ENCODE measurements around the gene CMIP.

GRCh38 chr16:81569361-81570034 is 124.9 kb downstream of the CMIP start:
- TF ChIP-seq ETV6 (CRISPR knock-in tag; IDR thresholded peaks at IDR 0.05) = no peak
- no peak for TF ChIP-seq ZNF281 (CRISPR knock-in tag; IDR thresholded peaks at IDR 0.05)
- TF ChIP-seq CTCF (IDR thresholded peaks at IDR 0.05) = no peak
- TF ChIP-seq NFYB (CRISPR knock-in tag; conservative IDR thresholded peaks at IDR 0.05; ENCODE audit: low read depth) = no peak
- TF ChIP-seq ZSCAN18 (CRISPR knock-in tag; IDR thresholded peaks at IDR 0.05) = no peak
- no peak for TF ChIP-seq NR1H2 (CRISPR knock-in tag; IDR thresholded peaks at IDR 0.05)
- no peak for TF ChIP-seq CBFB (CRISPR knock-in tag; IDR thresholded peaks at IDR 0.05; ENCODE audit: low read depth)
- TF ChIP-seq USF2 (CRISPR knock-in tag; IDR thresholded peaks at IDR 0.05) = no peak
- TF ChIP-seq NFE2L1 (CRISPR knock-in tag; IDR thresholded peaks at IDR 0.05) = no peak
- no peak for TF ChIP-seq MXD4 (CRISPR knock-in tag; IDR thresholded peaks at IDR 0.05; ENCODE audit: borderline replicate concordance)
- no peak for TF ChIP-seq PREB (CRISPR knock-in tag; IDR thresholded peaks at IDR 0.05; ENCODE audit: borderline replicate concordance)

Data from WTC11 (cell line).